ENCODE results near the gene TMEM132D. TPM values are rescaled to one million over a fixed set of nuclear protein-coding genes. Genes with fewer than 3 reads are reported as not detected.

Gene TMEM132D
- total and polyA plus RNA-seq, 3 donors from 2014 or later, result 0.44 to 0.50 (median 0.47) TPM

DNA sequence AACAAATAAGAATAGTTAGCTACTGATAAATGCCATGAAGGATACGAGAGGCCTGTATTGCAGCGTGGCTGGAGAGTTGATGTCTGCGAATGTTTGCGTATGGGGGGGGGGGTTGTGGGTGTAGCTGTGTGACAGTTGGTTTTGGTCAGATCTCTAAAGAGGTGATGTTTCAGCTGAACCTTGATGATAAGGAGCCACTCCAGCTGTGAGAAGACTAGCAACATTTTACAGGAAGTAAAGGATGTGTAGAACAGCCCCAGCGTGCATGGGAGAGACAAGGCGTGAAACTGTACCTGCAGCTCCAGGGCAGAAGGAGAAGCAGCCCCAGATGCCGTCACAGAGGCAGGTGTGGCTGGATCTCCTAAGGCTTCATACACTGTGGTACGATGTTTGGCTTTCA is 416.9 kb downstream of the TMEM132D start:
- 80 to 93% methylated on average over 8 of the region's 8 CpGs for WGBS, 2 donors
- intact Hi-C loops (cut with DNase I; ENCODE audit: low total_unique reads), result no loop called here
- no peak overlapping the region for H3K27ac ChIP-seq
- H3K4me3 ChIP-seq, result no peak overlapping the region
- DNase-seq, result no peak
- H3K27me3 ChIP-seq, result no peaks in the 10 kb centered on the region
- H3K9me3 ChIP-seq, result no peaks in the 10 kb centered on the region
- TF ChIP-seq, protein P1, sequence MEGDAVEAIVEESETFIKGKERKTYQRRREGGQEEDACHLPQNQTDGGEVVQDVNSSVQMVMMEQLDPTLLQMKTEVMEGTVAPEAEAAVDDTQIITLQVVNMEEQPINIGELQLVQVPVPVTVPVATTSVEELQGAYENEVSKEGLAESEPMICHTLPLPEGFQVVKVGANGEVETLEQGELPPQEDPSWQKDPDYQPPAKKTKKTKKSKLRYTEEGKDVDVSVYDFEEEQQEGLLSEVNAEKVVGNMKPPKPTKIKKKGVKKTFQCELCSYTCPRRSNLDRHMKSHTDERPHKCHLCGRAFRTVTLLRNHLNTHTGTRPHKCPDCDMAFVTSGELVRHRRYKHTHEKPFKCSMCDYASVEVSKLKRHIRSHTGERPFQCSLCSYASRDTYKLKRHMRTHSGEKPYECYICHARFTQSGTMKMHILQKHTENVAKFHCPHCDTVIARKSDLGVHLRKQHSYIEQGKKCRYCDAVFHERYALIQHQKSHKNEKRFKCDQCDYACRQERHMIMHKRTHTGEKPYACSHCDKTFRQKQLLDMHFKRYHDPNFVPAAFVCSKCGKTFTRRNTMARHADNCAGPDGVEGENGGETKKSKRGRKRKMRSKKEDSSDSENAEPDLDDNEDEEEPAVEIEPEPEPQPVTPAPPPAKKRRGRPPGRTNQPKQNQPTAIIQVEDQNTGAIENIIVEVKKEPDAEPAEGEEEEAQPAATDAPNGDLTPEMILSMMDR (IDR thresholded peaks at IDR 0.05), result no peak
- no peak for TF ChIP-seq POLR2A (IDR thresholded peaks at IDR 0.05)
- no peaks in the 10 kb centered on the region for H3K4me1 ChIP-seq
- no peaks in the 10 kb centered on the region for H3K36me3 ChIP-seq (ENCODE audit: low read depth, missing control alignments)

DNA sequence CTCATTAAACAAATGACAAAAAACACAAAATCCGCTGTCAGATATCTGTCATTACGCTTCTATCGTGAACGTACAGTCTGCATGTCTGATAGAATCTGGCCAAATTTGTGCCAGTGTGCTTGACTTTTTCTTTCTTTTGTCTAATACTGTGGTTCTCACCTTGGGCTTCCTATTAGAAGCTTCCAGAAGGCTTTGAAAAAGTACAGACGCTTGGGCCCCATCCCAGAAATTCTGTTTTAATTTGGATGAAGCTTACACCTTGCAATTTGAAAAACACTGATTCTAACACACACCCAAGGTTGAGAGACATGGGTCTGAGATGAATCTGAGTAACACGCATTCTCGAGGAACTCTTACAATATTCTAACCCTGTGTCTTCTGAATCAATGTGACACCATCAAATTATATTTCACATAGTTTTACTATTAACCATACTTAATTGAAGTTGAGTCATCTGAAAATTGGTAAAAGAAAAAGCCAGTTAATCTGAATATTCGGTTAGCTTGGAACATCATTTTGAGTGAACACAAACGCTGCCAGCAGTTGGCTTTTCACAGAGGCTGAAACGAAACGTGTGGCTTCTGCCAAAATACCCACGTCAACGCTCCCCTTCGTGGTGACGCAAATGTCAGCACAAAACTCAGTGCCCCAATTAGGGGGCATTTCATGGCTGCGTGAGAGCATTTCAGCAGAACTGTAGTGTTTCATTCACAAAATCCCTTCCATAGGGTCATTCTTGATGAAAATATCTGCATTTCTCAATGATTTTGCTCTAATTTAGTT is 420.5 kb downstream of the TMEM132D start:
- WGBS, 2 donors, result 90 to 91% methylated on average over 16 of the region's 16 CpGs
- intact Hi-C loops (cut with DNase I; ENCODE audit: low total_unique reads), result no loop called here
- H3K4me3 ChIP-seq, result no peak overlapping the region
- no peaks in the 10 kb centered on the region for H3K27me3 ChIP-seq
- no peak overlapping the region for H3K27ac ChIP-seq
- DNase-seq, result no peak
- H3K4me1 ChIP-seq, result no peaks in the 10 kb centered on the region
- no peaks in the 10 kb centered on the region for H3K9me3 ChIP-seq
- TF ChIP-seq POLR2A (IDR thresholded peaks at IDR 0.05), result no peak
- TF ChIP-seq, protein P1 (IDR thresholded peaks at IDR 0.05), result no peak
- H3K36me3 ChIP-seq (ENCODE audit: low read depth, missing control alignments), result no peaks in the 10 kb centered on the region

DNA sequence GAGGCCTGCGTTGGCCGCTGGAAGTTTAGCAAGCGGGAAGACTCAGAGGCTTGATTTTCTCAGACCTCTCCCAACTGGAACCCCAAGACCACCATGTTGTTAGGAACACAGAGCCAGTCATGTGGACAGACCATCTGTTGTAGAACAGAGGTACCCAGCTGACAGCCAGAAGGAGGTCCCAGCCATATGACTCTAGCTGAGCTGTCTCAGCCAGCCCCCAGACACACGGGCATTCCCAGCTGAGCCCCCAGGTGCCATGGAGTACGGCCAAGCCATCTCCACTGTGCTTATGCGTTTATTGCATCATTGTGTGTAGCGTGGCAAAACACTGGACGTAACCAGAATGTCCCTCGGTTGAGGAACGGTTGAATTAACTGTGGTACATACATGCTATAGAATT is 421.9 kb downstream of the TMEM132D start:
- Histone ChIP-seq H3K4me3 (no peak overlapping the region), H3K9me3 (no peaks in the 10 kb centered on the region), H3K36me3 (ENCODE audit: low read depth, missing control alignments) (no peaks in the 10 kb centered on the region), H3K27me3 (no peaks in the 10 kb centered on the region), H3K27ac (no peak overlapping the region), H3K4me1 (no peaks in the 10 kb centered on the region)
- DNase-seq, result no peak
- 88 to 90% methylated on average over 9 to 10 of the region's 10 CpGs for WGBS, 2 donors
- intact Hi-C loops (cut with DNase I; ENCODE audit: low total_unique reads), result no loop called here
- TF ChIP-seq, protein P1 (IDR thresholded peaks at IDR 0.05), result no peak
- no peak for TF ChIP-seq POLR2A (IDR thresholded peaks at IDR 0.05)

DNA sequence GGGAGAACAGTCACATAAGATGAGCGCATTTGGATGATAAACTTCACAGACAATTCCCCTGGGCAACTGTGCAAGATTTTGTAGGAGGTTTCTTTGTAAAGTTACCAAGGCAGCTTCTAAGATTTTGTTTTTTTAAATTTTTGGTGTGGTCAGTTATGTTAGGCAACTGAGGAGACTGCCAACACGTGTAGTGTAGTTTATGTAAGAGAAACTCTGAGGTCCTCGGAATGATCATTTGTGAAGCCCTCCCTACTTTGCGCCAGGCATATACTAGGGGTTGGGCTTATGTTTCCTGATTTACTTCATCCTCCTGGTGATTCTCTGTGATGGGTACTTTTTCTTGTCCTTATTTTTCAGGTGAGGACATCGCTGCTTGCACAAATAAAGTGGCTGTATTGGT is 433.6 kb downstream of the TMEM132D start:
- WGBS, 2 donors, result 85 to 88% methylated on average over 5 of the region's 5 CpGs
- no peaks in the 10 kb centered on the region for H3K9me3 ChIP-seq
- H3K4me3 ChIP-seq, result no peak overlapping the region
- no peaks in the 10 kb centered on the region for H3K36me3 ChIP-seq (ENCODE audit: low read depth, missing control alignments)
- no peak overlapping the region for H3K27ac ChIP-seq
- no peak for DNase-seq
- intact Hi-C loops (cut with DNase I; ENCODE audit: low total_unique reads), result no loop called here
- TF ChIP-seq, protein P1 (IDR thresholded peaks at IDR 0.05), result no peak
- no peak for TF ChIP-seq POLR2A (IDR thresholded peaks at IDR 0.05)
- H3K4me1 ChIP-seq, result no peaks in the 10 kb centered on the region
- no peaks in the 10 kb centered on the region for H3K27me3 ChIP-seq

DNA sequence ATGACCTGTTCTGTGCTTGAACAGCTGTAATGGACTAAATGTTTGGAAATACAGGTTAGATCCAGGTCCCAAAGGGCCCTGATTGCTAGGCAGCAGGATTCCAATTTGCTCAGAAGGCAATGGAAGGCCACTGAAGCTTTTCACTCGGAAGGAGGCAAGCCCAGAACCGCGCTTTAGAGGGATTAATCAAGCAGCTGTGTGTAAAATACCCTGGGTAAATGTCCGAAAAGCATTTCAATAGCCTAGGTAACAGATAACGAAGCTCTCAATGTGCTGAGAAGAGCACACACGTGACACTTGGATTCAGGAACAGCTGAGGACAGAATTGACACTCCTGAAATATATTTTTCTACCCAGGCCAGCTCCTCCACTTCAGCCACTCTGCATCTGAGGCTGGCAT is 436.1 kb downstream of the TMEM132D start:
- no peaks in the 10 kb centered on the region for H3K36me3 ChIP-seq (ENCODE audit: low read depth, missing control alignments)
- no peaks in the 10 kb centered on the region for H3K9me3 ChIP-seq
- H3K4me1 ChIP-seq, result no peaks in the 10 kb centered on the region
- DNase-seq, result no peak
- TF ChIP-seq, protein P1 (IDR thresholded peaks at IDR 0.05), result no peak
- no peak for TF ChIP-seq POLR2A (IDR thresholded peaks at IDR 0.05)
- no peak overlapping the region for H3K27ac ChIP-seq
- H3K4me3 ChIP-seq, result no peak overlapping the region
- H3K27me3 ChIP-seq, result no peaks in the 10 kb centered on the region
- intact Hi-C loops (cut with DNase I; ENCODE audit: low total_unique reads), result no loop called here
- WGBS, 2 donors, result 44 to 52% methylated on average over 6 of the region's 6 CpGs
